WTC11 (cell line): Measurements from ENCODE around the gene RAB34.
"Not testable (repeated sequence)": the region's sequence is repeated elsewhere in the genome, so short reads cannot be mapped to it uniquely, and the experiment has no call there.

Experiments
- ELF4 ChIP-seq: sonication (generic); formaldehyde crosslinking; IDR thresholded peaks from 2 replicates; pipeline ENCODE4 v1.8.1; 2022; ENCODE audit warnings: low read depth, mild to moderate bottlenecking, moderate library complexity, missing genetic modification reagents
- RELA ChIP-seq: sonication (generic); formaldehyde crosslinking; IDR thresholded peaks from 2 replicates; pipeline ENCODE4 v1.8.1; 2022; ENCODE audit warnings: missing genetic modification reagents, mild to moderate bottlenecking, borderline replicate concordance
- ZBTB21 ChIP-seq: sonication (generic); formaldehyde crosslinking; IDR thresholded peaks from 2 replicates; pipeline ENCODE4 v1.8.1; 2023; ENCODE audit warnings: mild to moderate bottlenecking, missing genetic modification reagents, borderline replicate concordance
- TF ChIP-seq, protein P1 (sequence below): sonication (generic); formaldehyde crosslinking; IDR thresholded peaks from 2 replicates; pipeline ENCODE4 v1.8.0; 2022; ENCODE audit warnings: mild to moderate bottlenecking, missing genetic modification reagents
- TF ChIP-seq, protein P2 (sequence below): fragments of 200-600 bp; IDR thresholded peaks from 2 replicates; pipeline ENCODE4 v1.8.0; 2022; ENCODE audit warnings: antibody characterized with exemption

DNA sequence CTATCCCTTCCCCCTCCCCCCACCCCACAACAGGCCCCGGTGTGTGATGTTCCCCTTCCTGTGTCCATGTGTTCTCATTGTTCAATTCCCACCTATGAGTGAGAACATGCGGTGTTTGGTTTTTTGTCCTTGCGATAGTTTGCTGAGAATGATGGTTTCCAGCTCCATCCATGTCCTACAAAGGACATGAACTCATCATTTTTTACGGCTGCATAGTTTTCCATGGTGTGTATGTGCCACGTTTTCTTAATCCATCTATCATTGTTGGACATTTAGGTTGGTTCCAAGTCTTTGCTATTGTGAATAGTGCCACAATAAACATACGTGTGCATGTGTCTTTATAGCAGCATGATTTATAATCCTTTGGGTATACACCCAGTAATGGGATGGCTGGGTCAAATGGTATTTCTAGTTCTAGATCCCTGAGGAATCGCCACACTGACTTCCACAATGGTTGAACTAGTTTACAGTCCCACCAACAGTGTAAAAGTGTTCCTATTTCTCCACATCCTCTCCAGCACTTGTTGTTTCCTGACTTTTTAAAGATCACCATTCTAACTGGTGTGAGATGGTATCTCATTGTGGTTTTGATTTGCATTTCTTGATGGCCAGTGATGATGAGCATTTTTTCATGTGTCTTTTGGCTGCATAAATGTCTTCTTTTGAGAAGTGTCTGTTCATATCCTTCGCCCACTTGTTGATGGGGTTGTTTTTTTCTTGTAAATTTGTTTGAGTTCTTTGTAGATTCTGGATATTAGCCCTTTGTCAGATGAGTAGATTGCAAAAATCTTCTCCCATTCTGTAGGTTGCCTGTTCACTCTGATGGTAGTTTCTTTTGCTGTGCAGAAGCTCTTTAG is 18.5 kb upstream of the RAB34 start:
- TF ChIP-seq, protein P1, sequence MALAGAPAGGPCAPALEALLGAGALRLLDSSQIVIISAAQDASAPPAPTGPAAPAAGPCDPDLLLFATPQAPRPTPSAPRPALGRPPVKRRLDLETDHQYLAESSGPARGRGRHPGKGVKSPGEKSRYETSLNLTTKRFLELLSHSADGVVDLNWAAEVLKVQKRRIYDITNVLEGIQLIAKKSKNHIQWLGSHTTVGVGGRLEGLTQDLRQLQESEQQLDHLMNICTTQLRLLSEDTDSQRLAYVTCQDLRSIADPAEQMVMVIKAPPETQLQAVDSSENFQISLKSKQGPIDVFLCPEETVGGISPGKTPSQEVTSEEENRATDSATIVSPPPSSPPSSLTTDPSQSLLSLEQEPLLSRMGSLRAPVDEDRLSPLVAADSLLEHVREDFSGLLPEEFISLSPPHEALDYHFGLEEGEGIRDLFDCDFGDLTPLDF (CRISPR knock-in tag) = not testable (repeated sequence)
- not testable (repeated sequence) for TF ChIP-seq ELF4, RELA, ZBTB21
- TF ChIP-seq, protein P2, sequence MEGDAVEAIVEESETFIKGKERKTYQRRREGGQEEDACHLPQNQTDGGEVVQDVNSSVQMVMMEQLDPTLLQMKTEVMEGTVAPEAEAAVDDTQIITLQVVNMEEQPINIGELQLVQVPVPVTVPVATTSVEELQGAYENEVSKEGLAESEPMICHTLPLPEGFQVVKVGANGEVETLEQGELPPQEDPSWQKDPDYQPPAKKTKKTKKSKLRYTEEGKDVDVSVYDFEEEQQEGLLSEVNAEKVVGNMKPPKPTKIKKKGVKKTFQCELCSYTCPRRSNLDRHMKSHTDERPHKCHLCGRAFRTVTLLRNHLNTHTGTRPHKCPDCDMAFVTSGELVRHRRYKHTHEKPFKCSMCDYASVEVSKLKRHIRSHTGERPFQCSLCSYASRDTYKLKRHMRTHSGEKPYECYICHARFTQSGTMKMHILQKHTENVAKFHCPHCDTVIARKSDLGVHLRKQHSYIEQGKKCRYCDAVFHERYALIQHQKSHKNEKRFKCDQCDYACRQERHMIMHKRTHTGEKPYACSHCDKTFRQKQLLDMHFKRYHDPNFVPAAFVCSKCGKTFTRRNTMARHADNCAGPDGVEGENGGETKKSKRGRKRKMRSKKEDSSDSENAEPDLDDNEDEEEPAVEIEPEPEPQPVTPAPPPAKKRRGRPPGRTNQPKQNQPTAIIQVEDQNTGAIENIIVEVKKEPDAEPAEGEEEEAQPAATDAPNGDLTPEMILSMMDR = not testable (repeated sequence)
